OCI-LY1 (cell line): Measurements from ENCODE around the gene APBB1IP.

Experiments used
- CTCF ChIP-seq: fragments of 200-600 bp; sonication (generic), shearing (Covaris generic); IDR thresholded peaks from 2 replicates; pipeline ENCODE4 v1.5.1; 2017; ENCODE audit warnings: mild to moderate bottlenecking, antibody characterized with exemption, low read length, moderate library complexity, mixed read lengths
- EZH2 ChIP-seq: fragments of 200-600 bp; sonication (generic), shearing (Covaris generic); IDR thresholded peaks from 2 replicates; pipeline ENCODE4 v1.8.0; 2017; ENCODE audit warnings: borderline replicate concordance, mixed run types, mild to moderate bottlenecking, antibody characterized with exemption, low read length, moderate library complexity, mixed read lengths

GRCh38 chr10:26489081-26489480 lies 50.9 kb downstream of the APBB1IP start:
- TF ChIP-seq CTCF: no peak
- no peak for TF ChIP-seq EZH2
